SK-N-SH treated with all-trans-retinoic acid at 6 μM for 48 hours (cell line): ENCODE measurements around the gene DOCK2.

Experiments
- ARNTL ChIP-seq: fragments of 450-650 bp; formaldehyde crosslinking; IDR thresholded peaks from 2 replicates; pipeline ENCODE4 v1.5.0; 2020; ENCODE audit warnings: low read depth, mild to moderate bottlenecking, moderate library complexity, borderline replicate concordance
- BACH2 ChIP-seq: fragments of 250-450 bp; sonication (Bioruptor Pico); IDR thresholded peaks from 2 replicates; pipeline ENCODE4 v1.9.0; 2021; ENCODE audit warnings: mild to moderate bottlenecking, borderline replicate concordance
- CREB5 ChIP-seq: fragments of 250-450 bp; sonication (Bioruptor Pico); IDR thresholded peaks from 2 replicates; pipeline ENCODE4 v1.5.1; 2020; ENCODE audit warnings: low read depth, mild to moderate bottlenecking, moderate library complexity
- GLIS3 ChIP-seq: fragments of 250-450 bp; sonication (Bioruptor Pico); IDR thresholded peaks from 2 replicates; pipeline ENCODE4 v1.5.0; 2020; ENCODE audit warnings: mild to moderate bottlenecking, moderate library complexity
- ISL1 ChIP-seq: fragments of 250-450 bp; sonication (Bioruptor Pico); IDR thresholded peaks from 2 replicates; pipeline ENCODE4 v2.1.2; 2022; ENCODE audit warnings: mild to moderate bottlenecking, moderate library complexity
- PATZ1 ChIP-seq: fragments of 250-450 bp; sonication (Bioruptor Pico); IDR thresholded peaks from 2 replicates; pipeline ENCODE4 v1.8.0; 2020; ENCODE audit warnings: mild to moderate bottlenecking, moderate library complexity, borderline replicate concordance
- RARB ChIP-seq: fragments of 250-450 bp; sonication (Bioruptor Pico); IDR thresholded peaks from 2 replicates; pipeline ENCODE4 v1.8.0; 2021; ENCODE audit warnings: mild to moderate bottlenecking, moderate library complexity
- SNAI2 ChIP-seq: fragments of 250-450 bp; sonication (Bioruptor Pico); IDR thresholded peaks from 2 replicates; pipeline ENCODE4 v1.5.0; 2020; ENCODE audit warnings: mild to moderate bottlenecking, moderate library complexity
- TSHZ2 ChIP-seq: fragments of 250-450 bp; sonication (Bioruptor Pico); IDR thresholded peaks from 2 replicates; pipeline ENCODE4 v1.5.0; 2020; ENCODE audit warnings: mild to moderate bottlenecking, moderate library complexity
- ZC3H10 ChIP-seq: fragments of 250-450 bp; sonication (Bioruptor Pico); IDR thresholded peaks from 2 replicates; pipeline ENCODE4 v1.5.1; 2021; ENCODE audit warnings: mild to moderate bottlenecking, moderate library complexity
- ZFP30 ChIP-seq: fragments of 450-650 bp; formaldehyde crosslinking; IDR thresholded peaks from 2 replicates; pipeline ENCODE4 v1.5.0; 2022; ENCODE audit warnings: mild to moderate bottlenecking, moderate library complexity

GRCh38 chr5:169904059-169904458 lies 267.0 kb downstream of the DOCK2 start:
- no peak for TF ChIP-seq ISL1 (CRISPR knock-in tag)
- no peak for TF ChIP-seq ZFP30 (CRISPR knock-in tag)
- no peak for TF ChIP-seq RARB (CRISPR knock-in tag)
- TF ChIP-seq SNAI2 (CRISPR knock-in tag), result no peak
- no peak for TF ChIP-seq ARNTL (CRISPR knock-in tag)
- TF ChIP-seq TSHZ2 (CRISPR knock-in tag), result no peak
- TF ChIP-seq CREB5 (CRISPR knock-in tag), result no peak
- TF ChIP-seq BACH2 (CRISPR knock-in tag), result no peak
- TF ChIP-seq ZC3H10 (CRISPR knock-in tag), result no peak
- no peak for TF ChIP-seq PATZ1 (CRISPR knock-in tag)
- TF ChIP-seq GLIS3 (CRISPR knock-in tag), result no peak
